ENCODE measurements around the gene CDH19.

CDH19 gene

GRCh38 chr18:66560094-66560493, 43.8 kb downstream of the CDH19 start:
- no peak for TF ChIP-seq CTCF (IDR thresholded peaks at IDR 0.05; ENCODE audit: insufficient read depth, low read length, missing control alignments)
- DNase-seq (ENCODE audit: low read depth, low spot score): no peak
- H3K4me3 ChIP-seq (ENCODE audit: low read depth, low read length): no peak overlapping the region
- ChIA-PET CTCF (no interaction called here), POLR2A (no interaction called here)

- POLR2A ChIA-PET: no interaction called here
Measured at GRCh38 chr18:66558773-66559172, 45.1 kb downstream of the CDH19 start.

GRCh38 chr18:66557091-66557490, 46.8 kb downstream of the CDH19 start:
- no peak overlapping the region for H3K4me3 ChIP-seq (ENCODE audit: low read depth, low read length)
- POLR2A ChIA-PET: no interaction called here
- no peak for TF ChIP-seq CTCF (IDR thresholded peaks at IDR 0.05; ENCODE audit: insufficient read depth, low read length, missing control alignments)
- DNase-seq (ENCODE audit: low read depth, low spot score): no peak
- CTCF ChIA-PET: no interaction called here

More at GRCh38 chr18:66558773-66559172, 45.1 kb downstream of the CDH19 start:
- CTCF ChIA-PET: no interaction called here
- TF ChIP-seq CTCF (IDR thresholded peaks at IDR 0.05; ENCODE audit: insufficient read depth, low read length, missing control alignments): no peak
- H3K4me3 ChIP-seq (ENCODE audit: low read depth, low read length): no peak overlapping the region
- no peak for DNase-seq (ENCODE audit: low read depth, low spot score)

- TF ChIP-seq CTCF (IDR thresholded peaks at IDR 0.05; ENCODE audit: insufficient read depth, low read length, missing control alignments): no peak
- CTCF ChIA-PET: no interaction called here
- no peak overlapping the region for H3K4me3 ChIP-seq (ENCODE audit: low read depth, low read length)
- DNase-seq (ENCODE audit: low read depth, low spot score): no peak
- POLR2A ChIA-PET: no interaction called here
Measured at GRCh38 chr18:66555585-66555984, 48.3 kb downstream of the CDH19 start.

- H3K4me3 ChIP-seq (ENCODE audit: low read depth, low read length): no peak overlapping the region
- ChIA-PET CTCF (no interaction called here), POLR2A (no interaction called here)
- no peak for DNase-seq (ENCODE audit: low read depth, low spot score)
- TF ChIP-seq CTCF (IDR thresholded peaks at IDR 0.05; ENCODE audit: insufficient read depth, low read length, missing control alignments): no peak
Measured at GRCh38 chr18:66553824-66554223, 50.1 kb downstream of the CDH19 start.

GRCh38 chr18:66550366-66550765, 53.5 kb downstream of the CDH19 start:
- DNase-seq (ENCODE audit: low read depth, low spot score): no peak
- ChIA-PET POLR2A (no interaction called here), CTCF (no interaction called here)
- TF ChIP-seq CTCF (IDR thresholded peaks at IDR 0.05; ENCODE audit: insufficient read depth, low read length, missing control alignments): no peak
- no peak overlapping the region for H3K4me3 ChIP-seq (ENCODE audit: low read depth, low read length)
